Measurements from ENCODE around the gene C2orf72.
"Not testable (repeated sequence)": the region's sequence is repeated elsewhere in the genome, so short reads cannot be mapped to it uniquely, and the experiment has no call there.

C2orf72 gene

DNA sequence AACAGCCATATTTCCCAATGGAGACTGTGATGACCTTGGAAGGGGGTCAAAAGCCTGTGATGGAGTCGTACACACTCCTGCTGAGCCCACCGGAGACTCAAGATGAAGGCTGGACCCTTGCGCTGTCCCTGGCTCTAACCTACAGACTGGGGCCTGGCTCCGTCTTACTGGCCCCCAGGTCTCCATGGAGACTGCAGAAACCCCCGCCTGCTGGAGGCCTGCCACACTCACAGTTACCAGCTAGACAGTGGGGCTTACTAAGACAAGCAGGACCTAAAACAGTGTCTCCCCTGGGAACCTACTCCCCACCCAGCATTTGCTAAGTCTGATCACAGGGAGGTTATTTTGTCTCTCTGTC is 9.6 kb downstream of the C2orf72 start:
- DNase-seq (ENCODE audit: low read depth in 3 of 3): no peak

DNA sequence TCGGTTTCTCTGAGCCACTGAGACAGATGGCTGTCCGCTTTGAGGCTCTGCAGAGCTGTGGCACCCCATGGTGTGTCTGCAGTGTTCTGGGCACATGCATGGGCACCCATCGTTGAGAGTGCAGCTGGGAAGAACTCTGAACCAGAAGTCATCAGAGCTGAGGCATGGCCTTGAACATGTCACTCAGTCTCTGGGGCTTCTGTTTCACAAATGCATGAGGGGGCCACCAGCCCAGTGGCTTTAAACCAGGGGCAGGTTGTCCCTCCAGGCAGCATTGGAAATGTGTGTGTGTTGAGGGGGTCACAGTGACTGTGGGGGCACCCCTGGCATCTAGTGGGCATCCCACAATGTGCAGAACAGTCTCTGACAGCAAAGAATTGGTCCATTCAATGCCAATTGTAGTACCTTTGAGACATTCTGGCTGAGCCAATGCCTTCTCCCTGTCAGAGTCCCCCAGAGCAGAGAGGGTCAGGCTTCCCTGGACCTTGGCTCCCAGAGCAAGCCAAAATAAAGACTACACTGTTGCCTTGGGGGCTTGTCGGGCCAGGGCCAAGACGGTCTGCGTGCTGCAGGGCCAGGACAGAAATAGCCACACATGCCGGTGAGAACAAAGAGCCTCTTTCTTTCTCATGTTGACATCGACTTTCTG is 10.1 kb downstream of the C2orf72 start:
- DNase-seq (ENCODE audit: low read depth in 3 of 3): no peak

DNA sequence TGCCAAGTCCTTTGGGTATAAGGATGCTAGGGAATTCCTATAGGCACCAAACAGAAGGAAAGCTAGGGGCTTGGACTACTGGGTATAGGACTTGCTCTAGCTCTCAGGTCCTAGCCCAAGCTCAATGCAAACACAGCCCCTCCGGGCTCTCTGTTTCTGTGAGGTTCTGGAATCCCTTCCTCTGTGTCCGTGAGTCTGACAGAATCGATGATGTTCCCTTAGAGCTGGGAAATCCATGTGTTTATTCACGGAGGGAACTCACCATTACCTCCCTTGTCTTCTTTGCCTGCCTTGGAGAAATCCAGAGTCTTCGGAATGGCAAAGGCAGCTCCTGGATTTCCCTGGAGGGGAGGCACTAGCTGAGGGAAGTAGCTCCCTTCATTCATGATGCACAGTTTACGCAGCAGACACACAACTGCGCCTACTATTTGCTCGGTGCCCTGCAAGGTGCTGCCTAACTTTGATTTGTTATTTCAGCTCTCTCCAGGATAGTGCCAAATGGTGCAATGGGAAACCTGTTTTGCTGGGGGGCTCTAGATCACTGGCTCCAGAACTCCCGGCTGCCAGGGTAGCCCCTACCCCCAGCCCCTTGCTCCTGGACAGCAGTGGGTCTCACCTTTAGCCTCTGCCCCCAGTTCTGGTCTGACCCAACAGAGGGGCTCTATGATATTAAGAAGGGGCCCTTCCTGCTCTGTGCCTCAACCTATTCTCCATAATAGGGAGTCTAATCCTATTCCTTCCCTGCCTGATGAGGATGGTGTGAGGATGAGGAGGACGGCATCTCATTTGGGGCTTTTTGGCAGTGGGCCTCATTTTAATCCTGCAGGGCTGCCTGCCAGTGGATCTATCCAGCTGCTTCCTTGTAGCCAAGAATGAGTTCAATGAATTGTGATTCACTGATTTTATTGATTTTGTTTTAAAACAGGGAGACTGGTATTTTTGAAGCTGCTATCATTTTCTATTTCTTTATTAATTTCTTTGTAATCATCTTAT is 10.9 kb downstream of the C2orf72 start:
- DNase-seq (ENCODE audit: low read depth in 3 of 3): no peak

GRCh38 chr2:231049286-231050017 is 12.1 kb downstream of the C2orf72 start:
- DNase-seq (ENCODE audit: low read depth in 3 of 3): no peak

GRCh38 chr2:231050018-231050901 is 12.9 kb downstream of the C2orf72 start:
- DNase-seq (ENCODE audit: low read depth in 3 of 3): no peak

DNA sequence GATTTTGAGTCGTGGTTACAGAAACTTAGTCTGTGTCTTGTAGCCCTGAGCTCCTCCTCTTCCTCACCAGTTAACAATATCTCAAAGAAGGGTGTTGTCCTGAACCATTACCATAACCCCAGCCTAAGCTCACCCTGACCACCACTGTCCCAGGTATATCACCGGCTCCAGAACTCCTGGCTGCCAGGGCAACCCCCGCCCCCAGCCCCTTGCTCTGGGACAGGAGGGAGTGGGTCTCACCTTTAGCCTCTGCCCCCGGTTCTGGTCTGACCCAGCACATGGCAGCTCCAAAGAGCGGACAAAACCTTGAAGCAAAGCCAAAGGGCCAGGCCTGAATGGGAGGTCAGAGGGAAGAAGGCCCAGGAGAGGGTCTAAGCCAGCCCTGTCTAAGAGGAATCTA is 13.8 kb downstream of the C2orf72 start:
- no peak for DNase-seq (ENCODE audit: low read depth in 3 of 3)

DNA sequence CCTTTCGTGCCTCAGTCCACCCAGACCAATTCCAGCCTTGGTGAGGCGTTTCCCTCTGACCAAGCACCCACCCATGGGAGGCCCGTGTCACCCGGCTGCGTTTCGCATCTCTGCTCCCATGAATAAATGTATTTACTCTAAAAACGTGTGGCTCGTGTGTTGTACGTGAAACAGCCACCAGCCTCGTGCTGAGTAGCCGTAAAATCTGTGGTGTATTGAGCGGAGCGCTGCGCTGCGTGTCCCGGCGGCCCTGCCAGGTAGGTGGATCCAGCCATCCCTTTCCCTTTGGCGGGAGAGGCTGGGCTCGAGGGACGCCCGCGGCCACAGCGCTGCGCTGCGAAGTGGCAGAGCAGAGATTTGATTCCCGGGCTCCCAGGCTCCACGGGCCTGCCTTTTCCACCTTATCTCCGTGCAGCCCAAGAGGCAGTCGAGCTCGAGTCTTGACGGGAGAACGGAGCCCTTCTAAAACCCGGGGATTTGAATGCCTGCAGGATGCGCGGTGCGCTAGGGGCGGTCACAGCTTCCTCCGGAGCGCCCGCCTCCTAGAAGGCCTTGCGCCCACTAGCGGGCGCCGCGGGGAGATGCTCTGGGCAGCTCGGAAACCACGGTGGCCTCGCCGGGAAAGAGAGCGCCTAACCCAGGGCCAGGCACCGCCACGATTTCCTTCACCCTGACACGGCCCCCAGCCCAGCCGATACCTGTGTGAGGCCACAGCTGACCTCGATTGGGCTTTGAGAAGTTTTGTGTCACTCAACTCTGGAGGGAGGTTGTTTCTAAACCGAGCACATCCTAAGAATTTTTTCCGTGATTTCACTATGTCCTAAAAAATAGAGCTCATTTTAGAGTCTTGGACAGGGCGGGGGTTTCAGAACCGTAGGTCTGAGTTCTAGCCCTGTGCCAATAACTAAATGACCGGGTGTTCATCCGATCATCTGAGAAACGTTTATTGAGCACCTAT is 15.4 kb downstream of the C2orf72 start:
- peak; percentile 71 to 83 (median 75) for DNase-seq (ENCODE audit: low read depth in 3 of 3)

- DNase-seq (ENCODE audit: low read depth in 3 of 3): no peak
These were observed 16.5 kb downstream of the C2orf72 start for GRCh38 chr2:231053846-231054245.

- peak; percentile 86 to 91 (median 90) for DNase-seq (ENCODE audit: low read depth in 3 of 3)
These were observed 19.4 kb downstream of the C2orf72 start, which contains the start of gene PSMD1 for GRCh38 chr2:231056453-231057416. Gene PSMD1, plus strand, starts transcription at chr2:231056867. Its CDS starts 159 bp downstream, at chr2:231057026.

DNA sequence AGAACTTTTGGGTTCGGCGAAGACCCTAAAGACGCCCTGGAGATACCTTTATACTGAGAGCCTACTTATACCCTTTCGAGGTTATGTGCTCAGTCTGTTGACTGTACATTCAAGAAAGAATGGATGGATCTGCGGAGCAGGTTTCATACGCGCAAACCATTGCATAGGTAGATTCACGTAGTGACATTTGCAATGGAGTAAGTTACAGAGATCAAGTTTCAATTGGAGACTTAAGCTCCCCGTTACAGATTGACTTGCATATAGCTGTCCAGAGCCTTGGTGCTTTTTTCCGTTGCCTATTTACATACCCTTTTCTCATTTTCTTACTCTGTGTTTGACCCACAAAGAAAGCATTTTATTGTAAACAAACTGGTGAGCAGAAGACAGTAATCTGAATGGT is 20.3 kb downstream of the C2orf72 start:
- no peak for DNase-seq (ENCODE audit: low read depth in 3 of 3)

DNA sequence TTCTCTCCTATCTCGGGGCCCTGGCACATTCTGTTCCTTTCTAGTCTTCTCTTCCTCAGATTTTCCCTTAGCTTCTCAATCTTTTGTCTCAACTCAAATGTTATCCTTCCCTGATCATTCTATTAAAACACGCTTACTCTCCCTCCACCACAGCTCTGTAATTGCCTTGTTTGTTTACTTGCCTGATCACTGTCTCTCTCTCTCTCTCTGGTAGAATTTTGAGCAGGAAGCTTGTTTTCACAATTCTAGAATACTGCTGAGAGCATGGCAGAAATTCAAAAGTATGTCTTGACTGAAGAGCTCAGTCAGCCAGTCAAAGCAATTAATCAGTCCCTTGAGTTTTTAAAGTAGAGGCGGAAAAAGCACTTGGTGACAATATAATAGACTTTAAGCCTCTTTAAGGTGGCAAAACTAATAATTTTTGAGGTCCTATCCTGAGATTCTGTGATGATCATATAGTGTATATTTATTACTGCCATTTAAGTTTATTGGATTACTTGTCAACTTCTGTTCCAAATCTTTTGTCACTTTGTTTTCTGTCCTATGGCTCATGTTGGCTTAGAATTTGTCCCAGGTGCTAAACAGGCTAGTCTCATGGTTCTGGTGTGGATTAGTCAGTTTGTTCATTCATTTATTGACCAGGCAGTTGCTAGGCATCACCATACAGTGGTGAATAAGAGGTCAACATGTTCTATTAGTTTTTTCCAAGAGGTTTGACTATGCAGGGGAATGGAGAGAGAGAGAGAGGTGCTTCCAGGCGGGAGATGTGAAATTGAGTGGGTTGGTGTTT is 21.6 kb downstream of the C2orf72 start:
- DNase-seq (ENCODE audit: low read depth in 3 of 3): no peak

GRCh38 chr2:231059756-231060155 is 22.4 kb downstream of the C2orf72 start:
- no peak for DNase-seq (ENCODE audit: low read depth in 3 of 3)

DNA sequence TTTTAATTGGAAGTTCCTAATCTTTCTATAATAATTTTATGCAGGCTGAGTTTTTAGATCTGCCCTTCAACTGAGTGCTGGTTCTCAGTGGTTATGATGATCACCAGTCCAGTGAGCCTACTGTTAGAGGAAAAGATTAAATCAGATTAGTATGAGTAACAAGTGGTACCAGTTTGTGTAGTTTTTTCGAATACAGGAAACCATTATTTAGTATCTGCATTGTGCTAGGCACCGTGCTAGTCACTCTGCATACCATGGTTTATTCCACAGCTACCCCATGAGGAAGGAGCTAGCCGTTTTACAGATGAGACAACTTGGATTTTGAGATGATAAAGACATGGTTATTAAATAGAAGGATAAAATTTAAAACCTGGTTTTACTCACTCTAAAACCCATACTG is 25.5 kb downstream of the C2orf72 start:
- DNase-seq (ENCODE audit: low read depth in 3 of 3): no peak

GRCh38 chr2:231063347-231063746 is 26.0 kb downstream of the C2orf72 start:
- no peak for DNase-seq (ENCODE audit: low read depth in 3 of 3)

GRCh38 chr2:231065966-231066365 is 28.6 kb downstream of the C2orf72 start:
- no peak for DNase-seq (ENCODE audit: low read depth in 3 of 3)

GRCh38 chr2:231067531-231067930 is 30.2 kb downstream of the C2orf72 start:
- DNase-seq (ENCODE audit: low read depth in 3 of 3): not testable (repeated sequence)

DNA sequence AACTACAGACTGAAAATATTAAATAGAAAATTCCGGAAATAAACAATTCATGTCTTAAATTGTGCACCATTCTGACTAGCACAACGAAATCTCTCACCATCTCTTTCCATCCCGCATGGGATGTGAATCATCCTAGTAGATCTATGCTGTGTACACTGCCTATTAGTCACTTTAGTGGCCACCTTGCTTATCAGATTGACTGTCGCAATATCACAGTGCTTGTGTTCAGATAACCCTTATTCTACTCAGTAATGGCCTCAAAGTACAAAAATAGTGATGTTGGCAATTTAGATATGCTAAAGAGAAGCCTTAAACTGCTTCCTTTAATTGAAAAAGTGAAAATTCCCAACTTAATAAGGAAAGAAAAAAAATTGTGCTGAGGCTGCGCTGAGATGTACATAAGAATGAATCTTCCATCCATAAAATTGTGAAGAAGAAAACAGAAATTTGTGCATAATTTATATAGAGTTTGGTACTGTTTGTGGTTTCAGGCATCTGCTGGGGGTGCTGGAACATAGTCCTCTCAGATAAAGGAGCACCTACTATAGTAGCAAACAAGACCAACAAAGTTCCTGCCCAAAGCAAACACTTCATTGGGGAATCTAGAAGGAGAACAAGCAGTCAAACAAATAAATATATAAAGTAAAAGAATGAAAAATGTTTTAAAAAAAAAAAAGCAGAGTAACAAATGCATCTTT is 31.4 kb downstream of the C2orf72 start:
- no peak for DNase-seq (ENCODE audit: low read depth in 3 of 3)

All from stimulated activated CD4-positive, alpha-beta T cell treated with anti-CD3 and anti-CD28 coated beads, TNF-alpha, amount 100 ng/mL, for 24 hours (primary cell).